HepG2 (cell line): Measurements from ENCODE around the gene ARHGEF1.

Experiments used
- EP300 ChIP-seq, 3 experiments: sonication (generic) in 1 of 3; formaldehyde crosslinking in 1 of 3; IDR thresholded peaks; 2 replicates each; pipeline versions ENCODE4 v1.5.1 to v1.6.1; 2011 to 2020; ENCODE audit warnings: low read depth in 2 of 3, low read length in 2 of 3, borderline replicate concordance in 1 of 3, improper control_type of control experiment in 1 of 3, mild to moderate bottlenecking in 1 of 3, missing genetic modification reagents in 1 of 3, moderate library complexity in 1 of 3
- HMG20A ChIP-seq: IDR thresholded peaks from 2 replicates; pipeline ENCODE4 v1.6.1; 2016; ENCODE audit warnings: borderline replicate concordance
- NR3C1 ChIP-seq: sonication (generic); formaldehyde crosslinking; IDR thresholded peaks from 2 replicates; pipeline ENCODE4 v1.4.0; 2020; ENCODE audit warnings: missing genetic modification reagents
- POLR2A ChIP-seq, 2 experiments: IDR thresholded peaks; 2 replicates each; pipeline ENCODE4 v1.6.1; 2011; ENCODE audit warnings: low read depth in 2 of 2, low read length in 2 of 2, mild to moderate bottlenecking in 1 of 2, moderate library complexity in 1 of 2; ENCODE audit not compliant: insufficient read depth in 1 of 2
- RNF2 ChIP-seq: fragments of 450-650 bp; conservative IDR thresholded peaks from 2 replicates; pipeline ENCODE4 v1.6.1; 2016; ENCODE audit warnings: low read depth
- SUZ12 ChIP-seq: fragments of 150-350 bp; IDR thresholded peaks from 2 replicates; pipeline ENCODE4 v1.6.1; 2014; ENCODE audit warnings: low read depth, low read length
- ZBTB1 ChIP-seq: sonication (generic); formaldehyde crosslinking; IDR thresholded peaks from 2 replicates; pipeline ENCODE4 v1.4.0; 2020; ENCODE audit warnings: missing genetic modification reagents, borderline replicate concordance
- ZSCAN9 ChIP-seq: IDR thresholded peaks from 2 replicates; pipeline ENCODE4 v1.6.1; 2016; ENCODE audit warnings: borderline replicate concordance
- TF ChIP-seq, protein P1 (sequence below): sonication (generic); formaldehyde crosslinking; IDR thresholded peaks from 2 replicates; pipeline ENCODE4 v1.5.0; 2020; ENCODE audit warnings: mild to moderate bottlenecking, missing genetic modification reagents, moderate library complexity
- TF ChIP-seq, protein P2 (sequence below): sonication (generic); formaldehyde crosslinking; IDR thresholded peaks from one replicate; pipeline ENCODE4 v1.5.1; 2020; ENCODE audit warnings: mild to moderate bottlenecking, missing genetic modification reagents; ENCODE audit errors: not compliant biosample characterization
- TF ChIP-seq, protein P3 (sequence below): sonication (generic); formaldehyde crosslinking; IDR thresholded peaks from 2 replicates; pipeline ENCODE4 v1.9.0; 2021; ENCODE audit warnings: missing genetic modification reagents, mild to moderate bottlenecking, borderline replicate concordance

DNA sequence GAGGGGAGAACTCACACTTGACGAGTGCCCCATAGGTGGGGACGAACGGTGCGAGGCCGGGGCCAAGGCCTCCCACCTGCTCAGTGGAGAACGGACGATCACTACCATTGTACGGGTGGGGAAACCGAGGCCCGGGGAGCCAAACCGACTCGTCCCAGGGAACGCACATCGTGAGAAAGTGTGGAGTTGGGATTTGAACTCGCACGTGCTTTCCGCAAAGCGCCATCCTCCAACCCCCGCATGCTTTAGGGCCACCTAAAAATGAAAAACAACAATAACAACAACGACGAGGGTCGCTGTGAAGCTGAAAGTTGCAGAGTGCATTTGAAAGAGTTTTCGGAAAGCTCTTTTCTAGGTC lies 458 bp downstream of the ARHGEF1 start:
- TF ChIP-seq ZSCAN9 (no peak), RNF2 (no peak), POLR2A (IDR thresholded peaks at IDR 0.05; ENCODE audit: insufficient read depth in 1 of 2, low read depth in 2 of 2, low read length in 2 of 2) (no peak), HMG20A (CRISPR knock-in tag) (no peak), ZBTB1 (CRISPR knock-in tag) (no peak), SUZ12 (no peak), EP300 (IDR thresholded peaks at IDR 0.05; ENCODE audit: low read depth in 2 of 2, low read length in 2 of 2) (no peak), EP300 (CRISPR knock-in tag; IDR thresholded peaks at IDR 0.05; ENCODE audit: borderline replicate concordance) (no peak), NR3C1 (CRISPR knock-in tag) (no peak)
- TF ChIP-seq, protein P1, sequence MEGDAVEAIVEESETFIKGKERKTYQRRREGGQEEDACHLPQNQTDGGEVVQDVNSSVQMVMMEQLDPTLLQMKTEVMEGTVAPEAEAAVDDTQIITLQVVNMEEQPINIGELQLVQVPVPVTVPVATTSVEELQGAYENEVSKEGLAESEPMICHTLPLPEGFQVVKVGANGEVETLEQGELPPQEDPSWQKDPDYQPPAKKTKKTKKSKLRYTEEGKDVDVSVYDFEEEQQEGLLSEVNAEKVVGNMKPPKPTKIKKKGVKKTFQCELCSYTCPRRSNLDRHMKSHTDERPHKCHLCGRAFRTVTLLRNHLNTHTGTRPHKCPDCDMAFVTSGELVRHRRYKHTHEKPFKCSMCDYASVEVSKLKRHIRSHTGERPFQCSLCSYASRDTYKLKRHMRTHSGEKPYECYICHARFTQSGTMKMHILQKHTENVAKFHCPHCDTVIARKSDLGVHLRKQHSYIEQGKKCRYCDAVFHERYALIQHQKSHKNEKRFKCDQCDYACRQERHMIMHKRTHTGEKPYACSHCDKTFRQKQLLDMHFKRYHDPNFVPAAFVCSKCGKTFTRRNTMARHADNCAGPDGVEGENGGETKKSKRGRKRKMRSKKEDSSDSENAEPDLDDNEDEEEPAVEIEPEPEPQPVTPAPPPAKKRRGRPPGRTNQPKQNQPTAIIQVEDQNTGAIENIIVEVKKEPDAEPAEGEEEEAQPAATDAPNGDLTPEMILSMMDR (CRISPR knock-in tag), result no peak
- TF ChIP-seq, protein P2, sequence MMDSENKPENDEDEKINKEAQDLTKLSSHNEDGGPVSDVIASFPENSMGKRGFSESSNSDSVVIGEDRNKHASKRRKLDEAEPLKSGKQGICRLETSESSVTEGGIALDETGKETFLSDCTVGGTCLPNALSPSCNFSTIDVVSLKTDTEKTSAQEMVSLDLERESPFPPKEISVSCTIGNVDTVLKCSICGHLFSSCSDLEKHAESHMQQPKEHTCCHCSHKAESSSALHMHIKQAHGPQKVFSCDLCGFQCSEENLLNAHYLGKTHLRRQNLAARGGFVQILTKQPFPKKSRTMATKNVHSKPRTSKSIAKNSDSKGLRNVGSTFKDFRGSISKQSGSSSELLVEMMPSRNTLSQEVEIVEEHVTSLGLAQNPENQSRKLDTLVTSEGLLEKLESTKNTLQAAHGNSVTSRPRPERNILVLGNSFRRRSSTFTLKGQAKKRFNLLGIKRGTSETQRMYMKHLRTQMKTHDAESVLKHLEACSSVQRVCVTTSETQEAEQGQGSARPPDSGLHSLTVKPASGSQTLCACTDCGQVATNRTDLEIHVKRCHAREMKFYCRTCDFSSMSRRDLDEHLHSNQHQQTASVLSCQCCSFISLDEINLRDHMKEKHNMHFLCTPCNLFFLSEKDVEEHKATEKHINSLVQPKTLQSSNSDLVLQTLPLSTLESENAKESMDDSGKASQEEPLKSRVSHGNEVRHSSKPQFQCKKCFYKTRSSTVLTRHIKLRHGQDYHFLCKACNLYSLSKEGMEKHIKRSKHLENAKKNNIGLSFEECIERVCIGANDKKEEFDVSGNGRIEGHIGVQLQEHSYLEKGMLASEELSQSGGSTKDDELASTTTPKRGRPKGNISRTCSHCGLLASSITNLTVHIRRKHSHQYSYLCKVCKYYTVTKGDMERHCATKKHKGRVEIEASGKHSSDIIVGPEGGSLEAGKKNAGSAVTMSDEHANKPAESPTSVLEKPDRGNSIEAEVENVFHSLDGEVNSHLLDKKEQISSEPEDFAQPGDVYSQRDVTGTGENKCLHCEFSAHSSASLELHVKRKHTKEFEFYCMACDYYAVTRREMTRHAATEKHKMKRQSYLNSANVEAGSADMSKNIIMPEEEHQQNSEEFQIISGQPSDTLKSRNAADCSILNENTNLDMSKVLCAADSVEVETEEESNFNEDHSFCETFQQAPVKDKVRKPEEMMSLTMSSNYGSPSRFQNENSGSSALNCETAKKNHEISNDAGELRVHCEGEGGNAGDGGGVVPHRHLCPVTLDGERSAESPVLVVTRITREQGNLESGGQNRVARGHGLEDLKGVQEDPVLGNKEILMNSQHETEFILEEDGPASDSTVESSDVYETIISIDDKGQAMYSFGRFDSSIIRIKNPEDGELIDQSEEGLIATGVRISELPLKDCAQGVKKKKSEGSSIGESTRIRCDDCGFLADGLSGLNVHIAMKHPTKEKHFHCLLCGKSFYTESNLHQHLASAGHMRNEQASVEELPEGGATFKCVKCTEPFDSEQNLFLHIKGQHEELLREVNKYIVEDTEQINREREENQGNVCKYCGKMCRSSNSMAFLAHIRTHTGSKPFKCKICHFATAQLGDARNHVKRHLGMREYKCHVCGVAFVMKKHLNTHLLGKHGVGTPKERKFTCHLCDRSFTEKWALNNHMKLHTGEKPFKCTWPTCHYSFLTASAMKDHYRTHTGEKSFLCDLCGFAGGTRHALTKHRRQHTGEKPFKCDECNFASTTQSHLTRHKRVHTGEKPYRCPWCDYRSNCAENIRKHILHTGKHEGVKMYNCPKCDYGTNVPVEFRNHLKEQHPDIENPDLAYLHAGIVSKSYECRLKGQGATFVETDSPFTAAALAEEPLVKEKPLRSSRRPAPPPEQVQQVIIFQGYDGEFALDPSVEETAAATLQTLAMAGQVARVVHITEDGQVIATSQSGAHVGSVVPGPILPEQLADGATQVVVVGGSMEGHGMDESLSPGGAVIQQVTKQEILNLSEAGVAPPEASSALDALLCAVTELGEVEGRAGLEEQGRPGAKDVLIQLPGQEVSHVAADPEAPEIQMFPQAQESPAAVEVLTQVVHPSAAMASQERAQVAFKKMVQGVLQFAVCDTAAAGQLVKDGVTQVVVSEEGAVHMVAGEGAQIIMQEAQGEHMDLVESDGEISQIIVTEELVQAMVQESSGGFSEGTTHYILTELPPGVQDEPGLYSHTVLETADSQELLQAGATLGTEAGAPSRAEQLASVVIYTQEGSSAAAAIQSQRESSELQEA (CRISPR knock-in tag), result no peak
- TF ChIP-seq, protein P3, sequence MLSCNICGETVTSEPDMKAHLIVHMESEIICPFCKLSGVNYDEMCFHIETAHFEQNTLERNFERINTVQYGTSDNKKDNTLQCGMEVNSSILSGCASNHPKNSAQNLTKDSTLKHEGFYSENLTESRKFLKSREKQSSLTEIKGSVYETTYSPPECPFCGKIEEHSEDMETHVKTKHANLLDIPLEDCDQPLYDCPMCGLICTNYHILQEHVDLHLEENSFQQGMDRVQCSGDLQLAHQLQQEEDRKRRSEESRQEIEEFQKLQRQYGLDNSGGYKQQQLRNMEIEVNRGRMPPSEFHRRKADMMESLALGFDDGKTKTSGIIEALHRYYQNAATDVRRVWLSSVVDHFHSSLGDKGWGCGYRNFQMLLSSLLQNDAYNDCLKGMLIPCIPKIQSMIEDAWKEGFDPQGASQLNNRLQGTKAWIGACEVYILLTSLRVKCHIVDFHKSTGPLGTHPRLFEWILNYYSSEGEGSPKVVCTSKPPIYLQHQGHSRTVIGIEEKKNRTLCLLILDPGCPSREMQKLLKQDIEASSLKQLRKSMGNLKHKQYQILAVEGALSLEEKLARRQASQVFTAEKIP (CRISPR knock-in tag), result no peak
